Rectal smooth muscle tissue (tissue), 1 donor: ENCODE measurements around the gene ARHGAP6.

ENCODE experiments used
- H3K27ac ChIP-seq: one replicate; pipeline ENCODE4 v1.7.0; 2013; ENCODE audit warnings: low read depth, low read length, inconsistent platforms
- H3K27me3 ChIP-seq: one replicate; pipeline ENCODE4 v1.7.0; 2013; ENCODE audit warnings: low read length; ENCODE audit not compliant: control insufficient read depth, insufficient read depth
- H3K36me3 ChIP-seq: one replicate; pipeline ENCODE4 v1.7.0; 2013; ENCODE audit warnings: low read length; ENCODE audit not compliant: control insufficient read depth, insufficient read depth
- H3K4me1 ChIP-seq: one replicate; pipeline ENCODE4 v1.7.0; 2013; ENCODE audit warnings: low read length; ENCODE audit not compliant: control insufficient read depth, insufficient read depth
- H3K4me3 ChIP-seq: one replicate; pipeline ENCODE4 v1.7.0; 2013; ENCODE audit warnings: low read length
- H3K9ac ChIP-seq: one replicate; pipeline ENCODE4 v1.7.0; 2013; ENCODE audit warnings: low read length

The ARHGAP6 gene

GRCh38 chrX:11210415-11210801, 455.3 kb downstream of the ARHGAP6 start:
- Histone ChIP-seq H3K4me1 (no peaks in the 10 kb centered on the region), H3K27me3 (no peaks in the 10 kb centered on the region), H3K4me3 (no peak overlapping the region), H3K36me3 (no peaks in the 10 kb centered on the region), H3K27ac (no peak overlapping the region), H3K9ac (no peak overlapping the region)

- Histone ChIP-seq H3K36me3 (no peaks in the 10 kb centered on the region), H3K4me3 (no peak overlapping the region), H3K9ac (no peak overlapping the region), H3K4me1 (no peaks in the 10 kb centered on the region), H3K27ac (no peak overlapping the region), H3K27me3 (no peaks in the 10 kb centered on the region)
These were observed 455.8 kb downstream of the ARHGAP6 start for GRCh38 chrX:11209798-11210414.

GRCh38 chrX:11206716-11207115, 459.0 kb downstream of the ARHGAP6 start:
- Histone ChIP-seq H3K27me3 (no peaks in the 10 kb centered on the region), H3K4me3 (no peak overlapping the region), H3K27ac (no peak overlapping the region)

GRCh38 chrX:11205796-11206195, 459.9 kb downstream of the ARHGAP6 start:
- H3K4me1 ChIP-seq: no peaks in the 10 kb centered on the region
- no peak overlapping the region for H3K9ac ChIP-seq
- no peak overlapping the region for H3K4me3 ChIP-seq
- H3K27ac ChIP-seq: no peak overlapping the region
- H3K36me3 ChIP-seq: no peaks in the 10 kb centered on the region
- no peaks in the 10 kb centered on the region for H3K27me3 ChIP-seq

More at GRCh38 chrX:11206716-11207115, 459.0 kb downstream of the ARHGAP6 start:
- Histone ChIP-seq H3K36me3 (no peaks in the 10 kb centered on the region), H3K4me1 (no peaks in the 10 kb centered on the region), H3K9ac (no peak overlapping the region)

GRCh38 chrX:11197671-11198070, 468.0 kb downstream of the ARHGAP6 start:
- Histone ChIP-seq H3K36me3 (no peaks in the 10 kb centered on the region), H3K27ac (no peak overlapping the region), H3K27me3 (no peaks in the 10 kb centered on the region), H3K4me3 (no peak overlapping the region), H3K9ac (no peak overlapping the region), H3K4me1 (no peaks in the 10 kb centered on the region)

- Histone ChIP-seq H3K27me3 (no peaks in the 10 kb centered on the region), H3K4me1 (no peaks in the 10 kb centered on the region), H3K36me3 (no peaks in the 10 kb centered on the region), H3K4me3 (no peak overlapping the region), H3K9ac (no peak overlapping the region), H3K27ac (no peak overlapping the region)
These were observed 469.2 kb downstream of the ARHGAP6 start for GRCh38 chrX:11196476-11196875.

- no peak overlapping the region for H3K9ac ChIP-seq
- no peaks in the 10 kb centered on the region for H3K27me3 ChIP-seq
- H3K4me1 ChIP-seq: peaks cover 2% of the 10 kb centered on the region
- no peak overlapping the region for H3K27ac ChIP-seq
- no peak overlapping the region for H3K4me3 ChIP-seq
- no peaks in the 10 kb centered on the region for H3K36me3 ChIP-seq
These were observed 472.7 kb downstream of the ARHGAP6 start for GRCh38 chrX:11193035-11193469.

GRCh38 chrX:11190745-11191510, 474.8 kb downstream of the ARHGAP6 start:
- no peak overlapping the region for H3K4me3 ChIP-seq
- no peak overlapping the region for H3K9ac ChIP-seq
- peaks cover 2% of the 10 kb centered on the region for H3K4me1 ChIP-seq
- H3K27ac ChIP-seq: no peak overlapping the region
- no peaks in the 10 kb centered on the region for H3K27me3 ChIP-seq
- H3K36me3 ChIP-seq: no peaks in the 10 kb centered on the region

- Histone ChIP-seq H3K9ac (no peak overlapping the region), H3K4me1 (peaks cover 2% of the 10 kb centered on the region), H3K36me3 (no peaks in the 10 kb centered on the region), H3K27me3 (no peaks in the 10 kb centered on the region), H3K27ac (no peak overlapping the region), H3K4me3 (no peak overlapping the region)
These were observed 476.6 kb downstream of the ARHGAP6 start for GRCh38 chrX:11189097-11189496.

GRCh38 chrX:11188664-11189063, 477.1 kb downstream of the ARHGAP6 start:
- Histone ChIP-seq H3K4me3 (no peak overlapping the region), H3K9ac (no peak overlapping the region), H3K36me3 (no peaks in the 10 kb centered on the region), H3K27ac (no peak overlapping the region), H3K27me3 (no peaks in the 10 kb centered on the region), H3K4me1 (peaks cover 2% of the 10 kb centered on the region)

- Histone ChIP-seq H3K9ac (no peak overlapping the region), H3K27me3 (no peaks in the 10 kb centered on the region), H3K36me3 (no peaks in the 10 kb centered on the region), H3K27ac (no peak overlapping the region), H3K4me1 (peaks cover 2% of the 10 kb centered on the region), H3K4me3 (no peak overlapping the region)
These were observed 478.7 kb downstream of the ARHGAP6 start for GRCh38 chrX:11187001-11187400.

GRCh38 chrX:11185861-11186260, 479.9 kb downstream of the ARHGAP6 start:
- Histone ChIP-seq H3K4me3 (no peak overlapping the region), H3K27me3 (no peaks in the 10 kb centered on the region), H3K36me3 (no peaks in the 10 kb centered on the region)

GRCh38 chrX:11180571-11180970, 485.1 kb downstream of the ARHGAP6 start:
- Histone ChIP-seq H3K4me1 (no peaks in the 10 kb centered on the region), H3K36me3 (no peaks in the 10 kb centered on the region), H3K4me3 (no peak overlapping the region), H3K27me3 (no peaks in the 10 kb centered on the region), H3K27ac (no peak overlapping the region), H3K9ac (no peak overlapping the region)

More at GRCh38 chrX:11185861-11186260, 479.9 kb downstream of the ARHGAP6 start:
- no peak overlapping the region for H3K27ac ChIP-seq
- no peak overlapping the region for H3K9ac ChIP-seq
- H3K4me1 ChIP-seq: peaks cover 2% of the 10 kb centered on the region
